H1 (cell line): Measurements from ENCODE around the gene CHEK2. TPM values are rescaled to one million over a fixed set of nuclear protein-coding genes. Genes with fewer than 3 reads are reported as not detected.

ENCODE experiments used
- E2F6 ChIP-seq: IDR thresholded peaks from 2 replicates; pipeline ENCODE4 v1.6.1; 2012; ENCODE audit warnings: inconsistent platforms
- POU5F1 ChIP-seq: IDR thresholded peaks from 2 replicates; pipeline ENCODE4 v1.6.1; 2011; ENCODE audit warnings: low read depth, mild to moderate bottlenecking, low read length, moderate library complexity
- polyA plus RNA-seq, 7 experiments: library from polyadenylated mRNA; depleted of rRNA in 3 of 7; stranded (reverse) in 5 of 7; unstranded in 2 of 7; fragments of >200 nt in 5 of 7; fragments of 200-250 nt in 2 of 7; gene quantifications; 1 replicate in 5 of 7; 2 replicates in 1 of 7; 4 replicates in 1 of 7; pipeline versions ENCODE4 v1.2.1 to v1.2.3, GENCODE V29; 2011 to 2013; ENCODE audit warnings: missing spikeins in 2 of 7, mixed read lengths in 2 of 7
- total RNA-seq: library from RNA; stranded (reverse); fragmentation: NEBNext Ultra II Directional; extraction: Animal tissue kit (Norgen Biotek cat#: 25700); gene quantifications from 2 replicates; pipeline ENCODE4 v1.2.1, GENCODE V29; 2021

CHEK2 gene
- total and polyA plus RNA-seq, 2 of the 8 experiments (the other 6 are each of a cell fraction or from before 2014, with no cell fraction given) = 74.9 to 89.5 TPM

- no peak for TF ChIP-seq E2F6
- TF ChIP-seq POU5F1 = no peak
Observed at GRCh38 chr22:28728002-28728401, 13.6 kb downstream of the CHEK2 start (continued).
